Sigmoid colon (tissue), 7 donors: ENCODE results near the gene GRID1. TPM values are rescaled to one million over a fixed set of nuclear protein-coding genes. Genes with fewer than 3 reads are reported as not detected.
A peak's percentile ranks its signal among the peaks of the same experiment; 100 is the strongest.

ENCODE experiments used
- DNase-seq: peaks from one replicate; pipeline ENCODE4 v3.0.0-alpha.2; 2019
- H3K27ac ChIP-seq, 4 donors: fragments of 200-600 bp; sonication (generic); one replicate each; pipeline ENCODE4 v1.5.1; 2016 to 2019; ENCODE audit warnings: mild to moderate bottlenecking in 1 of 4
- H3K27me3 ChIP-seq, 3 donors: fragments of 200-600 bp; sonication (generic); one replicate each; pipeline ENCODE4 v1.5.1; 2019; ENCODE audit warnings: mild to moderate bottlenecking in 1 of 3
- H3K36me3 ChIP-seq, 4 donors: fragments of 200-600 bp; sonication (generic); one replicate each; pipeline ENCODE4 v1.5.1; 2016 to 2019
- H3K4me1 ChIP-seq, 4 donors: fragments of 200-600 bp; sonication (generic); one replicate each; pipeline ENCODE4 v1.5.1; 2017 to 2019
- H3K4me3 ChIP-seq, 4 donors: fragments of 200-600 bp; sonication (generic); one replicate each; pipeline ENCODE4 v1.5.1; 2017 to 2019; ENCODE audit warnings: mild to moderate bottlenecking in 2 of 4, moderate library complexity in 1 of 4
- H3K9me3 ChIP-seq, 4 donors: fragments of 200-600 bp in 3 of 4; sonication (generic) in 3 of 4; one replicate each; pipeline versions ENCODE4 v1.5.1 to v1.6.1; 2013 to 2019
- EP300 ChIP-seq, 4 donors: sonication (generic); formaldehyde crosslinking; IDR thresholded peaks; one replicate each; pipeline ENCODE4 v1.6.1; 2017; ENCODE audit warnings: antibody characterized with exemption in 4 of 4
- POLR2A ChIP-seq, 2 donors: fragments of 450-650 bp; IDR thresholded peaks; one replicate each; pipeline ENCODE4 v1.6.1; 2016; ENCODE audit warnings: antibody characterized with exemption in 2 of 2, mild to moderate bottlenecking in 2 of 2, moderate library complexity in 2 of 2
- POLR2AphosphoS5 ChIP-seq, 4 donors: sonication (generic); formaldehyde crosslinking; IDR thresholded peaks; one replicate each; pipeline ENCODE4 v1.6.1; 2017; ENCODE audit warnings: antibody characterized with exemption in 4 of 4
- WGBS, 2 donors: extraction: QIAGEN DNeasy Blood & Tissue Kit; methylation state at CpG; one replicate each; pipeline ENCODE4 v1.1.7; 2013; 5-methylcytosine and 5-hydroxymethylcytosine counted together
- intact Hi-C: fragments of 100-400 bp; cut with DNase I; formaldehyde crosslinking; loops from one replicate; pipeline ENCODE4 v1.15.1; 2023
- polyA plus RNA-seq, 3 donors: library from polyadenylated mRNA; stranded (reverse); fragments of 200-250 nt; gene quantifications; one replicate each; pipeline ENCODE4 v1.2.3, GENCODE V29; 2013
- total RNA-seq, 4 donors: library from RNA; depleted of rRNA; stranded (reverse); fragments of >200 nt; gene quantifications; one replicate each; pipeline ENCODE4 v1.1.0, GENCODE V29; 2016
- TF ChIP-seq, protein P1 (sequence below), 4 experiments: fragments of 450-650 bp in 3 of 4; fragments of 200-600 bp in 1 of 4; IDR thresholded peaks; one replicate each; pipeline ENCODE4 v1.5.1; 2016 to 2019; ENCODE audit warnings: antibody characterized with exemption in 4 of 4, mild to moderate bottlenecking in 3 of 4, moderate library complexity in 2 of 4
- donor health status: healthy with polysubstance abuse.
- donor health status: Bipolar disorder and iron deficiency.
- donor health status: healthy.

The GRID1 gene
- total and polyA plus RNA-seq, 7 donors: 0.66 to 4.7 (median 1.1) TPM; not detected in 2

DNA sequence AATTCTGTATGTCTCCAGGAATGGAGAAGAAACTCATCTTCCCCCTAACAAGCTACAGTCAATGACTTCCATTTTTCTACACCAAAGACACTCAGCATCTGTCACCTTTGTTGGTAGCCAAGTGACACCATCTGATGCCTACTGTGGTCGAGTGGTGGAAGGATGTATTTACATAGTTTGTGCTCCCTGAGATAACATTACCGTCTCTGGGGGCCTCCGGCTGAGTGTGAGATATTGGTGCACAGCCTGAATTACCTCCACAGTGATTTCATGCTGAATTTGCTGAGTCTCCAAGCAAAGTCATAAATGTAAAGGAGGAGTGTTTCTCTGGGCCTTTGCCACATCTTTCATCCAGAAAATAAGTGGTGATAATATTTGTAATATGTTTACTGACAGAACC lies 114.0 kb downstream of the GRID1 start:
- Histone ChIP-seq H3K27me3 (no peaks in the 10 kb centered on the region), H3K9me3 (no peaks in the 10 kb centered on the region), H3K4me3 (no peak overlapping the region), H3K36me3 (no peaks in the 10 kb centered on the region), H3K27ac (no peak overlapping the region), H3K4me1 (no peaks in the 10 kb centered on the region)
- no peak for DNase-seq
- TF ChIP-seq, protein P1, sequence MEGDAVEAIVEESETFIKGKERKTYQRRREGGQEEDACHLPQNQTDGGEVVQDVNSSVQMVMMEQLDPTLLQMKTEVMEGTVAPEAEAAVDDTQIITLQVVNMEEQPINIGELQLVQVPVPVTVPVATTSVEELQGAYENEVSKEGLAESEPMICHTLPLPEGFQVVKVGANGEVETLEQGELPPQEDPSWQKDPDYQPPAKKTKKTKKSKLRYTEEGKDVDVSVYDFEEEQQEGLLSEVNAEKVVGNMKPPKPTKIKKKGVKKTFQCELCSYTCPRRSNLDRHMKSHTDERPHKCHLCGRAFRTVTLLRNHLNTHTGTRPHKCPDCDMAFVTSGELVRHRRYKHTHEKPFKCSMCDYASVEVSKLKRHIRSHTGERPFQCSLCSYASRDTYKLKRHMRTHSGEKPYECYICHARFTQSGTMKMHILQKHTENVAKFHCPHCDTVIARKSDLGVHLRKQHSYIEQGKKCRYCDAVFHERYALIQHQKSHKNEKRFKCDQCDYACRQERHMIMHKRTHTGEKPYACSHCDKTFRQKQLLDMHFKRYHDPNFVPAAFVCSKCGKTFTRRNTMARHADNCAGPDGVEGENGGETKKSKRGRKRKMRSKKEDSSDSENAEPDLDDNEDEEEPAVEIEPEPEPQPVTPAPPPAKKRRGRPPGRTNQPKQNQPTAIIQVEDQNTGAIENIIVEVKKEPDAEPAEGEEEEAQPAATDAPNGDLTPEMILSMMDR (IDR thresholded peaks at IDR 0.05): no peak
- TF ChIP-seq POLR2AphosphoS5 (IDR thresholded peaks at IDR 0.05) (no peak), POLR2A (IDR thresholded peaks at IDR 0.05) (no peak)
- intact Hi-C loops: no loop called here
- 49 to 57% methylated on average over 3 of the region's 3 CpGs for WGBS, 2 donors

DNA sequence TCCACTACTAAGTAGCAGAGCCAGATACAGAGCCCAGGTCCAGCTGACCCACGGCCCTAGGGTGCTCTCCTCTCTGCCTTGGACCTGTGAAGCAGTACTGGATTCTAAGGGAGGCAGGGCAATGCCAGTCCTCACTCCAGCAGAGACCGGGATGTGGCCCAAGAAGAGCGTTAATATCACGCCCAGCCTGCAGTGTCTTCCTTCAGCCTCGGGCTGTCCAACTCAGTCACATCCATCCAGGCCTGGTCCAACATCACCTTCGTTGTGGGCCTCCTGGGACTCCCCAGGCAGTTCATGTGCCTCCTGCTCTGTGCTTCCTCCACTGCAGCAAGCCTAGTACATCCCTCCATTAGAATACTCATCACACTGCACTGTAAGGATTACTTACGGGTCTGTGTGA lies 114.5 kb downstream of the GRID1 start:
- no peak for DNase-seq
- no peaks in the 10 kb centered on the region for H3K36me3 ChIP-seq
- H3K4me3 ChIP-seq: no peak overlapping the region
- no peaks in the 10 kb centered on the region for H3K9me3 ChIP-seq
- H3K4me1 ChIP-seq: no peaks in the 10 kb centered on the region
- TF ChIP-seq POLR2AphosphoS5 (IDR thresholded peaks at IDR 0.05) (no peak), EP300 (IDR thresholded peaks at IDR 0.05) (no peak)
- TF ChIP-seq, protein P1 (IDR thresholded peaks at IDR 0.05): no peak
- no peak overlapping the region for H3K27ac ChIP-seq
- no peaks in the 10 kb centered on the region for H3K27me3 ChIP-seq
- WGBS, 2 donors: 69 to 83% methylated on average over 7 of the region's 7 CpGs
- intact Hi-C loops: no loop called here

DNA sequence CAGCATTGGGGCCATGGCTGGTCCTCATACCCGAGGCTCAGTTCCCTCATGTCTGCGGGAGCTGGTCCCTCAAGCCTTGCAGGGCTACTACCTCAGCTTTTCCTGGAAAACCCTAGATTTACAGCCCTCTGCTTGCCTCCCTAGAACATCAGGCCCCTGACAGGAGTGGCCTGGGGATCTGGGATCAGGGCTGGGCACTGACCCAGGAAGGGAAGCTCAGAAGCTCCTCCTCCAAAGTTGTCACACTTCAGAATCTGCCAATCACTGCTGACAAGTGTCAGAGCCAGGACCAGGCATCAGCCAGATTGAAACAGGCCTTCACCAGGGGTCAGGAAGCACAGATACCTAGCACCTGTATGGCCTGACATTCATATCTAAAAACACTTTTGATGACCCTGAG lies 115.2 kb downstream of the GRID1 start:
- no peak for TF ChIP-seq POLR2AphosphoS5 (IDR thresholded peaks at IDR 0.05)
- no peak for TF ChIP-seq POLR2A (IDR thresholded peaks at IDR 0.05)
- TF ChIP-seq, protein P1 (IDR thresholded peaks at IDR 0.05): no peak
- TF ChIP-seq EP300 (IDR thresholded peaks at IDR 0.05): no peak
- H3K9me3 ChIP-seq: no peaks in the 10 kb centered on the region
- intact Hi-C loops: no loop called here
- H3K4me1 ChIP-seq: no peaks in the 10 kb centered on the region
- 62 to 78% methylated on average over 2 of the region's 2 CpGs for WGBS, 2 donors
- no peak overlapping the region for H3K27ac ChIP-seq
- H3K27me3 ChIP-seq: no peaks in the 10 kb centered on the region
- H3K36me3 ChIP-seq: no peaks in the 10 kb centered on the region
- DNase-seq: peak; percentile 40
- H3K4me3 ChIP-seq: no peak overlapping the region

DNA sequence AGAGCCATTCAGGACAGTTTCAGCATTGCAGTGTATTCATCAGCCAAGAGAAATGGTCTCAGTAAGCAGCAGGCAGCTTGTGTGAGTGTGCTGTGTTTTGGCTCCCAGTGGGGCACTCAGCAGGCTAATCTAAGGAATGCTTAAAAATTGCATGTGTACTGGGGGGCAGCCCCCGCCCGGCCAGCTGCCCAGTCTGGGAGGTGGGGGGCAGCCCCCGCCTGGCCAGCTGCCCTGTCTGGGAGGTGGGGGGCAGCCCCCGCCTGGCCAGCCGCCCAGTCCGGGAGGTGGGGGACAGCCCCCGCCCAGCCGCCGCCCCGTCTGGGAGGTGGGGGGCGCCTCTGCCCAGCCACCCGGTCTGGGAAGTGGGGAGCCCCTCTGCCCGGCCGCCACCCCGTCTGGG lies 116.2 kb downstream of the GRID1 start:
- no peaks in the 10 kb centered on the region for H3K4me1 ChIP-seq
- no peak overlapping the region for H3K4me3 ChIP-seq
- intact Hi-C loops: no loop called here
- H3K36me3 ChIP-seq: no peaks in the 10 kb centered on the region
- no peaks in the 10 kb centered on the region for H3K9me3 ChIP-seq
- DNase-seq: no peak
- H3K27me3 ChIP-seq: no peaks in the 10 kb centered on the region
- WGBS, 2 donors: 91 to 93% methylated on average over 15 of the region's 15 CpGs
- no peak overlapping the region for H3K27ac ChIP-seq
- no peak for TF ChIP-seq EP300 (IDR thresholded peaks at IDR 0.05)
- TF ChIP-seq, protein P1 (IDR thresholded peaks at IDR 0.05): no peak
- no peak for TF ChIP-seq POLR2A (IDR thresholded peaks at IDR 0.05)
- TF ChIP-seq POLR2AphosphoS5 (IDR thresholded peaks at IDR 0.05): no peak

DNA sequence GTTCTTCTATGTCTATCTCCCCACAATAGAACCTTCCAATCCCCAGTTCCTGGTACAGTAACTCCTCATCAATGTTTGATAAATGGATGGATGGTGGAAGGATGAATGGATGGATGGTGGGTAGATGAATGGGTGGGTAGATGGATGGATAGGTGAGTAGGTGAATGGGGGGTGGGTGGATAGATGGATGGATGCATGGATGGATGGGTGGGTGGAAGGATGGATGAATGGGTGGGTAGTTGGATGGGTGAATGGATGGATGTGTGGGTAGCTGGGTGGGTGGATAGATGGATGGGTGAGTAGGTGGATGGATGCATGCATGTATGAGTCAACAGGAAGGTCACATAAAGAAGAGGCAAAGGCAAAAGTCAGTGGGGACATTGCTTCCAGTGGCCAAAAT lies 116.8 kb downstream of the GRID1 start:
- Histone ChIP-seq H3K36me3 (no peaks in the 10 kb centered on the region), H3K27me3 (no peaks in the 10 kb centered on the region), H3K9me3 (no peaks in the 10 kb centered on the region), H3K27ac (no peak overlapping the region), H3K4me3 (no peak overlapping the region), H3K4me1 (no peaks in the 10 kb centered on the region)
- intact Hi-C loops: no loop called here
- no peak for DNase-seq
- TF ChIP-seq, protein P1 (IDR thresholded peaks at IDR 0.05): no peak
- TF ChIP-seq POLR2A (IDR thresholded peaks at IDR 0.05) (no peak), POLR2AphosphoS5 (IDR thresholded peaks at IDR 0.05) (no peak), EP300 (IDR thresholded peaks at IDR 0.05) (no peak)
